K562 (cell line): ENCODE results near the gene PHACTR2. TPM values are rescaled to one million over a fixed set of nuclear protein-coding genes. Genes with fewer than 3 reads are reported as not detected.

Source experiments
- ATAC-seq: fragments of 200-7000 bp; cut with Tn5 transposase; 3 replicates; pipeline ENCODE4 v1.9.1; 2020; ENCODE audit warnings: moderate library complexity
- BruUV-seq: library from RNA; stranded (reverse); fragments of 400-500 nt; replicated peaks from 2 replicates; lab custom pipeline; 2021; lab: Mats Ljungman, UMichigan
- CTCF ChIA-PET: fragments of 300-600 bp; formaldehyde crosslinking; extraction: SDS; loops from one replicate; lab custom pipeline; 2021; ENCODE audit warnings: low intra/inter-chr PET ratio; lab: Yijun Ruan, JAX
- POLR2A ChIA-PET: fragments of 300-600, 350-650 bp; sonication (Branson Sonifier 250); formaldehyde crosslinking; extraction: SDS; loops from one replicate; lab custom pipeline; 2021; ENCODE audit warnings: antibody characterized with exemption, inconsistent platforms; lab: Yijun Ruan, JAX
- DNase-seq, 4 experiments: peaks; one replicate each; pipeline versions ENCODE4 v3.0.0 to v3.0.0-alpha.2; 2011 to 2018; ENCODE audit warnings: low spot score in 3 of 4, mixed read lengths in 3 of 4; ENCODE audit errors: extremely low read depth in 1 of 4
- FAIRE-seq: peaks from 2 replicates; lab custom pipeline; 2011; peaks lifted over from hg19 to GRCh38; lab: Jason Lieb, UNC
- H2AFZ ChIP-seq: 2 replicates; pipeline ENCODE4 v1.6.0; 2011; ENCODE audit warnings: low read depth, low read length, control low read depth, inconsistent platforms
- H3K27ac ChIP-seq: fragments of 200-600 bp; 3 replicates; pipeline ENCODE4 v1.8.0; 2011; ENCODE audit warnings: low read depth, mild to moderate bottlenecking, control low read depth, inconsistent platforms, low read length, moderate library complexity, mixed read lengths; ENCODE audit errors: extremely low read depth
- H3K27me3 ChIP-seq, 2 experiments: fragments of 300-600 bp in 1 of 2; 2 replicates in 1 of 2; 3 replicates in 1 of 2; pipeline versions ENCODE4 v1.6.0 to v1.8.0; 2011; ENCODE audit warnings: inconsistent platforms in 2 of 2, low read length in 2 of 2, mild to moderate bottlenecking in 1 of 2, mixed read lengths in 1 of 2, moderate library complexity in 1 of 2; ENCODE audit not compliant: control insufficient read depth in 2 of 2, insufficient read depth in 2 of 2
- H3K36me3 ChIP-seq: fragments of 300-600 bp; 3 replicates; pipeline ENCODE4 v1.8.0; 2011; ENCODE audit warnings: mild to moderate bottlenecking, low read length, inconsistent platforms; ENCODE audit not compliant: control insufficient read depth, insufficient read depth
- H3K4me1 ChIP-seq, 2 experiments: fragments of 200-600 bp in 1 of 2; replicated peaks in 1 of 2; 2 replicates in 1 of 2; 3 replicates in 1 of 2; pipeline versions ENCODE4 v1.5.1 to v1.8.0; 2011; ENCODE audit warnings: inconsistent platforms in 2 of 2, low read length in 2 of 2, mild to moderate bottlenecking in 1 of 2, mixed read lengths in 1 of 2, moderate library complexity in 1 of 2; ENCODE audit not compliant: control insufficient read depth in 2 of 2, insufficient read depth in 2 of 2
- H3K4me2 ChIP-seq: 2 replicates; pipeline ENCODE4 v1.6.1; 2011; ENCODE audit warnings: low read length, control low read depth, inconsistent platforms, mixed read lengths; ENCODE audit not compliant: insufficient read depth
- H3K4me3 ChIP-seq: fragments of 200-600 bp; sonication (generic), shearing (Covaris generic); 2 replicates; pipeline ENCODE4 v1.5.1; 2016; ENCODE audit warnings: control low read depth, inconsistent platforms
- H3K79me2 ChIP-seq: fragments of 200-600 bp; 3 replicates; pipeline ENCODE4 v1.8.0; 2011; ENCODE audit warnings: low read length, inconsistent platforms; ENCODE audit not compliant: control insufficient read depth, insufficient read depth
- H3K9ac ChIP-seq, 2 experiments: 2 replicates each; pipeline versions ENCODE4 v1.6.0 to v1.6.1; 2011; ENCODE audit warnings: low read depth in 2 of 2, low read length in 2 of 2, control low read depth in 1 of 2, inconsistent platforms in 1 of 2, mild to moderate bottlenecking in 1 of 2, mixed read lengths in 1 of 2; ENCODE audit not compliant: insufficient read depth in 1 of 2
- H3K9me1 ChIP-seq: one replicate; pipeline ENCODE4 v1.6.0; 2011; ENCODE audit warnings: inconsistent platforms, mild to moderate bottlenecking, low read length, moderate library complexity; ENCODE audit not compliant: control insufficient read depth, insufficient read depth
- H3K9me3 ChIP-seq: replicated peaks from 2 replicates; pipeline ENCODE4 v1.5.1; 2011; ENCODE audit warnings: low read depth, low read length, inconsistent platforms; ENCODE audit not compliant: control insufficient read depth, insufficient read depth
- H4K20me1 ChIP-seq: replicated peaks from 2 replicates; pipeline ENCODE4 v1.6.1; 2011; ENCODE audit warnings: low read length, inconsistent platforms, mixed read lengths; ENCODE audit not compliant: control insufficient read depth, insufficient read depth
- ESRRB ChIP-seq: fragments of 250-450 bp; sonication (Bioruptor Pico); IDR thresholded peaks from 2 replicates; pipeline ENCODE4 v1.5.0; 2020; ENCODE audit warnings: mild to moderate bottlenecking, moderate library complexity, borderline replicate concordance
- HNRNPUL1 ChIP-seq: fragments of 200-400 bp; formaldehyde crosslinking; IDR thresholded peaks from 2 replicates; pipeline ENCODE4 v1.6.1; 2017; ENCODE audit warnings: low read length
- KLF1 ChIP-seq: fragments of 450-650 bp; IDR thresholded peaks from 2 replicates; pipeline ENCODE4 v1.6.1; 2016; ENCODE audit warnings: missing genetic modification characterization, missing compliant biosample characterization
- PHF21A ChIP-seq: fragments of 450-650 bp; IDR thresholded peaks from 2 replicates; pipeline ENCODE4 v1.6.1; 2017; ENCODE audit warnings: low read depth, borderline replicate concordance
- SREBF2 ChIP-seq: sonication (generic); formaldehyde crosslinking; IDR thresholded peaks from 2 replicates; pipeline ENCODE4 v1.4.0; 2020; ENCODE audit warnings: mild to moderate bottlenecking, missing genetic modification reagents
- SRSF7 ChIP-seq: fragments of 200-400 bp; formaldehyde crosslinking; optimal IDR thresholded peaks from 2 replicates; pipeline ENCODE3; 2017; ENCODE audit warnings: mild to moderate bottlenecking, low read depth, low read length
- ZKSCAN3 ChIP-seq: fragments of 250-450 bp; sonication (Bioruptor Pico); IDR thresholded peaks from 2 replicates; pipeline ENCODE4 v1.4.0; 2020
- ZNF140 ChIP-seq: fragments of 250-450 bp; sonication (Bioruptor Pico); IDR thresholded peaks from 2 replicates; pipeline ENCODE4 v1.8.0; 2021; ENCODE audit warnings: moderate library complexity, mild to moderate bottlenecking, inconsistent platforms
- WGBS: fragments of 100-300 bp; shearing (Covaris generic); methylation state at CpG from one replicate; pipeline ENCODE4 v1.1.6; 2016; ENCODE audit warnings: low coverage, mixed read lengths; ENCODE audit not compliant: insufficient coverage; ENCODE audit errors: missing lambda C conversion rate; 5-methylcytosine and 5-hydroxymethylcytosine counted together
- in situ Hi-C: fragments of 300-500 bp; cut with MboI; formaldehyde crosslinking; loops from 4 replicates; pipeline ENCODE4 v1.15.0; 2018; ENCODE audit warnings: inconsistent platforms, mixed read lengths
- intact Hi-C: fragments of 100-400 bp; cut with micrococcal nuclease; formaldehyde crosslinking; loops from 2 replicates; pipeline ENCODE4 v1.14.2; 2022
- polyA plus RNA-seq, 8 experiments: library from polyadenylated mRNA; depleted of rRNA in 4 of 8; stranded (reverse) in 5 of 8; unstranded in 3 of 8; fragments of >200 nt; fragmentation: Nextera tagmentation in 2 of 8; fragmentation: Illumina TruSeq in 1 of 8; extraction: Ambion mirVana in 2 of 8; extraction: Trizol in 1 of 8; gene quantifications; 2 replicates each; pipeline versions ENCODE4 v1.2.1 to v1.2.3, GENCODE V29; 2011 to 2014; ENCODE audit warnings: inconsistent platforms in 1 of 8, missing spikeins in 1 of 8
- total RNA-seq, 7 experiments: library from RNA; depleted of rRNA in 6 of 7; stranded (reverse); fragments of >200 nt in 6 of 7; fragmentation: Illumina TruSeq in 2 of 7; extraction: Trizol in 2 of 7; gene quantifications; 2 replicates each; pipeline versions ENCODE4 v1.2.1 to v1.2.3, GENCODE V29; 2011 to 2021; ENCODE audit warnings: low replicate concordance in 1 of 7
- TF ChIP-seq, protein P1 (sequence below): fragments of 250-450 bp; sonication (Bioruptor Pico); IDR thresholded peaks from 2 replicates; pipeline ENCODE4 v1.5.0; 2022; ENCODE audit warnings: mild to moderate bottlenecking
- TF ChIP-seq, protein P2 (sequence below), 2 experiments: fragments of 450-650 bp in 1 of 2; sonication (generic) in 1 of 2; formaldehyde crosslinking; conservative IDR thresholded peaks; 2 replicates each; pipeline versions ENCODE4 v1.4.0 to v1.8.1; 2020 to 2022; ENCODE audit warnings: mild to moderate bottlenecking in 1 of 2, missing genetic modification reagents in 1 of 2
- TF ChIP-seq, protein P3 (sequence below): fragments of 200-400 bp; formaldehyde crosslinking; IDR thresholded peaks from 2 replicates; pipeline ENCODE4 v1.6.1; 2017; ENCODE audit warnings: mild to moderate bottlenecking, low read depth, low read length, moderate library complexity
- TF ChIP-seq, protein P4 (sequence below): IDR thresholded peaks from 2 replicates; pipeline ENCODE4 v1.6.1; 2016; ENCODE audit warnings: missing genetic modification characterization, missing compliant biosample characterization

Gene PHACTR2
- total and polyA plus RNA-seq, 9 of the 15 experiments (the other 6 are each of a cell fraction or from before 2014, with no cell fraction given): 5.3 to 52.5 (median 22.9) TPM

DNA sequence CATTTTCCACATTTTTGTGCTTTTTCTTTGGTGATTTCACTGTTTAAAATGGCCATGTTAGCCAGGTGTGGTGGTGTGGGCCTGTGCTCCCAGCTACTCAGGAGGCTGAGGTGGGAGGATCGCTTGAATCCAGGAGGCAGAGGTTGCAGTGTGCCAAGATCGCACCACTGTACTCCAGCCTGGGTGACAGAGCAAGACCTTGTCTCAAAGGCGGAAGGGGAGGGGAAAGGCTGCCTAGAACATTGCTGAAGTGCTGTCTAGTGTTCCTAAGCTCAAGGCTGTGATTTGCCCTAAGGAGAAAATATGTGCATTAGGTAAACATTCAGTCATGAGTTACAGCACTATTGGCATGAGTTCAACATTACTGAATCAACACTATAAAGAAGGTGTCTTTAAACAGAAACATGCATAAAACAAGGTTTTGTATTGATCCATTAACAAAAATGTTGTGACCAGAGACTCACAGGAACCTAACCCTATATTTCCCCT lies 200.6 kb downstream of the PHACTR2 start:
- H3K4me1 ChIP-seq: no peaks in the 10 kb centered on the region
- no peak for ATAC-seq
- no peak for FAIRE-seq

More for the DNA sequence above, 200.6 kb downstream of the PHACTR2 start:
- Histone ChIP-seq H3K27me3 (no peaks in the 10 kb centered on the region), H3K79me2 (no peaks in the 10 kb centered on the region), H3K4me3 (no peak overlapping the region), H3K9me3 (peaks cover 4% of the 10 kb centered on the region; the same call in 1 of the 2 replicates), H3K27ac (no peak overlapping the region), H3K9ac (no peak overlapping the region), H3K36me3 (no peaks in the 10 kb centered on the region), H2AFZ (no peak overlapping the region), H3K9me1 (no peaks in the 10 kb centered on the region), H4K20me1 (no peaks in the 10 kb centered on the region), H3K4me2 (no peak overlapping the region)
- CTCF ChIA-PET: no interaction called here
- in situ Hi-C loops (no loop called here), intact Hi-C loops (no loop called here)
- no peak for DNase-seq
- no TSS peak for BruUV-seq
- TF ChIP-seq HNRNPUL1: no peak
- TF ChIP-seq ZNF140 (CRISPR knock-in tag): no peak
- TF ChIP-seq SREBF2: no peak
- TF ChIP-seq ESRRB (CRISPR knock-in tag): no peak
- TF ChIP-seq, protein P1, sequence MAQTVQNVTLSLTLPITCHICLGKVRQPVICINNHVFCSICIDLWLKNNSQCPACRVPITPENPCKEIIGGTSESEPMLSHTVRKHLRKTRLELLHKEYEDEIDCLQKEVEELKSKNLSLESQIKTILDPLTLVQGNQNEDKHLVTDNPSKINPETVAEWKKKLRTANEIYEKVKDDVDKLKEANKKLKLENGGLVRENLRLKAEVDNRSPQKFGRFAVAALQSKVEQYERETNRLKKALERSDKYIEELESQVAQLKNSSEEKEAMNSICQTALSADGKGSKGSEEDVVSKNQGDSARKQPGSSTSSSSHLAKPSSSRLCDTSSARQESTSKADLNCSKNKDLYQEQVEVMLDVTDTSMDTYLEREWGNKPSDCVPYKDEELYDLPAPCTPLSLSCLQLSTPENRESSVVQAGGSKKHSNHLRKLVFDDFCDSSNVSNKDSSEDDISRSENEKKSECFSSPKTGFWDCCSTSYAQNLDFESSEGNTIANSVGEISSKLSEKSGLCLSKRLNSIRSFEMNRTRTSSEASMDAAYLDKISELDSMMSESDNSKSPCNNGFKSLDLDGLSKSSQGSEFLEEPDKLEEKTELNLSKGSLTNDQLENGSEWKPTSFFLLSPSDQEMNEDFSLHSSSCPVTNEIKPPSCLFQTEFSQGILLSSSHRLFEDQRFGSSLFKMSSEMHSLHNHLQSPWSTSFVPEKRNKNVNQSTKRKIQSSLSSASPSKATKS (CRISPR knock-in tag): no peak
- no peak for TF ChIP-seq SRSF7
- TF ChIP-seq PHF21A: no peak
- TF ChIP-seq, protein P2, sequence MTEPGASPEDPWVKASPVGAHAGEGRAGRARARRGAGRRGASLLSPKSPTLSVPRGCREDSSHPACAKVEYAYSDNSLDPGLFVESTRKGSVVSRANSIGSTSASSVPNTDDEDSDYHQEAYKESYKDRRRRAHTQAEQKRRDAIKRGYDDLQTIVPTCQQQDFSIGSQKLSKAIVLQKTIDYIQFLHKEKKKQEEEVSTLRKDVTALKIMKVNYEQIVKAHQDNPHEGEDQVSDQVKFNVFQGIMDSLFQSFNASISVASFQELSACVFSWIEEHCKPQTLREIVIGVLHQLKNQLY (CRISPR knock-in tag; conservative IDR thresholded peaks at IDR 0.05): no peak
- TF ChIP-seq KLF1 (tag): no peak
- TF ChIP-seq, protein P3, sequence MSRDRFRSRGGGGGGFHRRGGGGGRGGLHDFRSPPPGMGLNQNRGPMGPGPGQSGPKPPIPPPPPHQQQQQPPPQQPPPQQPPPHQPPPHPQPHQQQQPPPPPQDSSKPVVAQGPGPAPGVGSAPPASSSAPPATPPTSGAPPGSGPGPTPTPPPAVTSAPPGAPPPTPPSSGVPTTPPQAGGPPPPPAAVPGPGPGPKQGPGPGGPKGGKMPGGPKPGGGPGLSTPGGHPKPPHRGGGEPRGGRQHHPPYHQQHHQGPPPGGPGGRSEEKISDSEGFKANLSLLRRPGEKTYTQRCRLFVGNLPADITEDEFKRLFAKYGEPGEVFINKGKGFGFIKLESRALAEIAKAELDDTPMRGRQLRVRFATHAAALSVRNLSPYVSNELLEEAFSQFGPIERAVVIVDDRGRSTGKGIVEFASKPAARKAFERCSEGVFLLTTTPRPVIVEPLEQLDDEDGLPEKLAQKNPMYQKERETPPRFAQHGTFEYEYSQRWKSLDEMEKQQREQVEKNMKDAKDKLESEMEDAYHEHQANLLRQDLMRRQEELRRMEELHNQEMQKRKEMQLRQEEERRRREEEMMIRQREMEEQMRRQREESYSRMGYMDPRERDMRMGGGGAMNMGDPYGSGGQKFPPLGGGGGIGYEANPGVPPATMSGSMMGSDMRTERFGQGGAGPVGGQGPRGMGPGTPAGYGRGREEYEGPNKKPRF: no peak
- TF ChIP-seq ZKSCAN3 (CRISPR knock-in tag): no peak
- TF ChIP-seq, protein P4, sequence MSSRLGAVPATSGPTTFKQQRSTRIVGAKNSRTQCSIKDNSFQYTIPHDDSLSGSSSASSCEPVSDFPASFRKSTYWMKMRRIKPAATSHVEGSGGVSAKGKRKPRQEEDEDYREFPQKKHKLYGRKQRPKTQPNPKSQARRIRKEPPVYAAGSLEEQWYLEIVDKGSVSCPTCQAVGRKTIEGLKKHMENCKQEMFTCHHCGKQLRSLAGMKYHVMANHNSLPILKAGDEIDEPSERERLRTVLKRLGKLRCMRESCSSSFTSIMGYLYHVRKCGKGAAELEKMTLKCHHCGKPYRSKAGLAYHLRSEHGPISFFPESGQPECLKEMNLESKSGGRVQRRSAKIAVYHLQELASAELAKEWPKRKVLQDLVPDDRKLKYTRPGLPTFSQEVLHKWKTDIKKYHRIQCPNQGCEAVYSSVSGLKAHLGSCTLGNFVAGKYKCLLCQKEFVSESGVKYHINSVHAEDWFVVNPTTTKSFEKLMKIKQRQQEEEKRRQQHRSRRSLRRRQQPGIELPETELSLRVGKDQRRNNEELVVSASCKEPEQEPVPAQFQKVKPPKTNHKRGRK (tag): no peak
- 18% methylated on average over 3 of the region's 3 CpGs for WGBS
- POLR2A ChIA-PET: interaction anchor here (0.6 to 1.0 kb wide), 2 partner anchors 8 to 17 kb away, joined by 3 read pairs; no protein-coding TSS in a partner anchor
